MM.1S (cell line): Measurements from ENCODE around the gene ANGPT4.

Experiments used
- EZH2 ChIP-seq: fragments of 300-600 bp; sonication (generic); optimal IDR thresholded peaks from 2 replicates; pipeline ENCODE3; 2017; ENCODE audit warnings: low read depth, mild to moderate bottlenecking, antibody characterized with exemption, low read length, mixed read lengths
- EZH2phosphoT487 ChIP-seq: fragments of 300-600 bp; sonication (generic); IDR thresholded peaks from 2 replicates; pipeline ENCODE4 v1.6.1; 2018; ENCODE audit warnings: antibody characterized with exemption, low read length
- TF ChIP-seq, protein P1 (sequence below): fragments of 300-600 bp; sonication (generic); IDR thresholded peaks from 2 replicates; pipeline ENCODE4 v1.5.1; 2016; ENCODE audit warnings: antibody characterized with exemption, low read length, mixed read lengths

DNA sequence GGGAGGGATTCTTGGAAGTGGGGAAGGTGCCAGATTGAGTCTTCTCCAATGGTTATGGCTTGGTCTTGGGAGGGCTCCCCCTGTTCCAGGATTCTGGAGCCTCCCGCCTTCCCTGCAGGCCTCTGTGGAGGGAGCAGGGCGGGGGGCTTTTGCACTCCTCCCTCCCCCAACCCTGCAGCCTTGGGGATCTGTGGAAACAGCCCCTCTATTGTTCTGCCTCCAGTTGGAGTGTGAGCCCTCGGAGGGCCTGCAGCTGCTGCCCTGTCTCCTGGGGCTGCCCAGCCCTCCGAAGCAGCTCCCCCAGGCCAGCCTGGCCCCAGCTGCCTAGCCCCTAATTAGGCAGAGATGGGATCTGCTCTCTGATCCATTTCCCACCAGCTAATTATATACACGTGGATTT lies 67.9 kb downstream of the ANGPT4 start:
- TF ChIP-seq, protein P1, sequence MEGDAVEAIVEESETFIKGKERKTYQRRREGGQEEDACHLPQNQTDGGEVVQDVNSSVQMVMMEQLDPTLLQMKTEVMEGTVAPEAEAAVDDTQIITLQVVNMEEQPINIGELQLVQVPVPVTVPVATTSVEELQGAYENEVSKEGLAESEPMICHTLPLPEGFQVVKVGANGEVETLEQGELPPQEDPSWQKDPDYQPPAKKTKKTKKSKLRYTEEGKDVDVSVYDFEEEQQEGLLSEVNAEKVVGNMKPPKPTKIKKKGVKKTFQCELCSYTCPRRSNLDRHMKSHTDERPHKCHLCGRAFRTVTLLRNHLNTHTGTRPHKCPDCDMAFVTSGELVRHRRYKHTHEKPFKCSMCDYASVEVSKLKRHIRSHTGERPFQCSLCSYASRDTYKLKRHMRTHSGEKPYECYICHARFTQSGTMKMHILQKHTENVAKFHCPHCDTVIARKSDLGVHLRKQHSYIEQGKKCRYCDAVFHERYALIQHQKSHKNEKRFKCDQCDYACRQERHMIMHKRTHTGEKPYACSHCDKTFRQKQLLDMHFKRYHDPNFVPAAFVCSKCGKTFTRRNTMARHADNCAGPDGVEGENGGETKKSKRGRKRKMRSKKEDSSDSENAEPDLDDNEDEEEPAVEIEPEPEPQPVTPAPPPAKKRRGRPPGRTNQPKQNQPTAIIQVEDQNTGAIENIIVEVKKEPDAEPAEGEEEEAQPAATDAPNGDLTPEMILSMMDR = no peak
- TF ChIP-seq EZH2 (no peak), EZH2phosphoT487 (no peak)
